Testis (tissue), 5 donors: Measurements from ENCODE around the gene SOBP. TPM values are rescaled to one million over a fixed set of nuclear protein-coding genes. Genes with fewer than 3 reads are reported as not detected.
A peak's percentile ranks its signal among the peaks of the same experiment; 100 is the strongest.

Experiments used
- DNase-seq: peaks from one replicate; pipeline ENCODE4 v3.0.0-alpha.2; 2019
- H3K27ac ChIP-seq, 2 donors: fragments of 200-600 bp; sonication (generic); one replicate each; pipeline ENCODE4 v1.5.1; 2019
- H3K27me3 ChIP-seq: fragments of 200-600 bp; sonication (generic); one replicate; pipeline ENCODE4 v1.5.1; 2019
- H3K36me3 ChIP-seq: fragments of 200-600 bp; sonication (generic); one replicate; pipeline ENCODE4 v1.5.1; 2017; ENCODE audit warnings: low read depth; ENCODE audit errors: missing control alignments
- H3K4me1 ChIP-seq: fragments of 200-600 bp; sonication (generic); one replicate; pipeline ENCODE4 v1.5.1; 2019
- H3K4me3 ChIP-seq, 2 donors: fragments of 200-600 bp; sonication (generic); one replicate each; pipeline ENCODE4 v1.5.1; 2017 to 2019
- H3K9me3 ChIP-seq: fragments of 200-600 bp; sonication (generic); one replicate; pipeline ENCODE4 v1.5.1; 2017
- CTCF ChIP-seq, 3 experiments: fragments of 450-650 bp in 2 of 3; fragments of 200-600 bp in 1 of 3; sonication (generic) in 1 of 3; IDR thresholded peaks; one replicate each; pipeline ENCODE4 v1.5.1; 2016 to 2019; ENCODE audit warnings: antibody characterized with exemption in 3 of 3, mild to moderate bottlenecking in 2 of 3, moderate library complexity in 1 of 3
- POLR2A ChIP-seq: fragments of 450-650 bp; IDR thresholded peaks from one replicate; pipeline ENCODE4 v1.6.1; 2017; ENCODE audit warnings: antibody characterized with exemption, mild to moderate bottlenecking, moderate library complexity
- WGBS, 2 donors: methylation state at CpG; one replicate each; pipeline ENCODE4 v1.1.5; 2018; 5-methylcytosine and 5-hydroxymethylcytosine counted together
- intact Hi-C: fragments of 100-400 bp; cut with DNase I; formaldehyde crosslinking; loops from one replicate; pipeline ENCODE4 v1.15.1; 2023; ENCODE audit warnings: low total_unique reads
- long read RNA-seq, 2 donors: transcript quantifications; one replicate each; lab custom pipeline, GENCODE V29; 2026
- polyA plus RNA-seq: library from polyadenylated mRNA; stranded (reverse); fragments of 350-450 nt; fragmentation: Illumina TruSeq; extraction: RNeasy Lipid Tissue Mini Kit (QIAGEN cat#74804); gene quantifications from one replicate; pipeline ENCODE4 v1.2.3, GENCODE V29; 2014; ENCODE audit warnings: low read depth, low replicate concordance; ENCODE audit not compliant: insufficient read depth
- total RNA-seq, 2 donors: library from RNA; depleted of rRNA; stranded (reverse); fragments of >200 nt; gene quantifications; one replicate each; pipeline ENCODE4 v1.2.3, GENCODE V29; 2016

SOBP gene
- 10 to 100 TPM; 17.2 to 27.2 TPM for total RNA-seq
- 13.9 TPM for polyA plus RNA-seq
- long read RNA-seq, donor 1, full-length matches to known transcripts = 3 of 48 reads
- long read RNA-seq, donor 1, partial matches to known transcripts = 45 of 48 reads
- long read RNA-seq, donor 1, other reads (novel, unspliced or antisense) = 0 of 48 reads
- long read RNA-seq, donor 2 = 0 reads

- Histone ChIP-seq H3K4me1 (peaks cover 36% of the 10 kb centered on the region), H3K36me3 (no peaks in the 10 kb centered on the region), H3K4me3 (peak within 1 kb of the TSS; percentile 74 to 90), H3K9me3 (no peaks in the 10 kb centered on the region), H3K27me3 (no peaks in the 10 kb centered on the region), H3K27ac (peak within 1 kb of the TSS; percentile 91 to 93)
- intact Hi-C loops = no loop called here
- WGBS, 2 donors = 0 to 1% methylated on average over 26 to 77 of the region's 130 CpGs
- peak; percentile 83 for DNase-seq
- TF ChIP-seq POLR2A = no peak
- TF ChIP-seq CTCF (IDR thresholded peaks at IDR 0.05) = peak in 1 of 3 experiments; percentile 7
Observed at GRCh38 chr6:107489636-107490565, at the start of gene SOBP. Gene SOBP, plus strand, starts transcription at chr6:107490117. Its CDS starts 500 bp downstream, at chr6:107490617.

GRCh38 chr6:107440936-107441335 is 49.0 kb upstream of the SOBP start:
- no peaks in the 10 kb centered on the region for H3K4me1 ChIP-seq
- DNase-seq = no peak
- no peak for TF ChIP-seq POLR2A
- no peak for TF ChIP-seq CTCF (IDR thresholded peaks at IDR 0.05)
- no peaks in the 10 kb centered on the region for H3K27me3 ChIP-seq
- H3K36me3 ChIP-seq = no peaks in the 10 kb centered on the region
- intact Hi-C loops = no loop called here
- H3K27ac ChIP-seq = no peak overlapping the region
- no peak overlapping the region for H3K4me3 ChIP-seq
- no peaks in the 10 kb centered on the region for H3K9me3 ChIP-seq

- DNase-seq = no peak
- no peak overlapping the region for H3K4me3 ChIP-seq
- H3K4me1 ChIP-seq = no peaks in the 10 kb centered on the region
- no peaks in the 10 kb centered on the region for H3K27me3 ChIP-seq
- TF ChIP-seq POLR2A = no peak
- TF ChIP-seq CTCF (IDR thresholded peaks at IDR 0.05) = no peak
- no peaks in the 10 kb centered on the region for H3K36me3 ChIP-seq
- no peak overlapping the region for H3K27ac ChIP-seq
- no peaks in the 10 kb centered on the region for H3K9me3 ChIP-seq
- intact Hi-C loops = no loop called here
- 80 to 100% methylated on average over 1 of the region's 1 CpG for WGBS, 2 donors
Observed at GRCh38 chr6:107441682-107442081, 48.2 kb upstream of the SOBP start.

- no peaks in the 10 kb centered on the region for H3K27me3 ChIP-seq
- 92 to 93% methylated on average over 2 of the region's 2 CpGs for WGBS, 2 donors
- H3K4me1 ChIP-seq = no peaks in the 10 kb centered on the region
Observed at GRCh38 chr6:107442938-107443607, 46.8 kb upstream of the SOBP start.

More at GRCh38 chr6:107442938-107443607, 46.8 kb upstream of the SOBP start:
- TF ChIP-seq POLR2A (no peak), CTCF (IDR thresholded peaks at IDR 0.05) (no peak)
- intact Hi-C loops = no loop called here
- H3K4me3 ChIP-seq = no peak overlapping the region
- no peaks in the 10 kb centered on the region for H3K9me3 ChIP-seq
- no peak overlapping the region for H3K27ac ChIP-seq
- H3K36me3 ChIP-seq = no peaks in the 10 kb centered on the region
- DNase-seq = no peak
